IMR-90 (cell line): ENCODE results near the gene ABCC8. TPM values are rescaled to one million over a fixed set of nuclear protein-coding genes. Genes with fewer than 3 reads are reported as not detected.

Experiments
- ATAC-seq: fragments of 200-7000 bp; cut with Tn5 transposase; 2 replicates; pipeline ENCODE4 v1.9.1; 2020; ENCODE audit warnings: low read depth, mild to moderate bottlenecking, moderate library complexity
- BruUV-seq: library from RNA; stranded (reverse); fragments of 400-500 nt; replicated peaks from 2 replicates; lab custom pipeline; 2021; lab: Mats Ljungman, UMichigan
- CTCF ChIA-PET: fragments of 300-600 bp; formaldehyde crosslinking; extraction: SDS; loops from one replicate; lab custom pipeline; 2021; ENCODE audit warnings: antibody characterized with exemption; lab: Yijun Ruan, JAX
- POLR2A ChIA-PET: fragments of 300-600 bp; sonication (Branson Sonifier 250); formaldehyde crosslinking; loops from one replicate; lab custom pipeline; 2022; ENCODE audit warnings: antibody characterized with exemption; ENCODE audit not compliant: unreplicated experiment; lab: Charles Lee
- DNase-seq: peaks from one replicate; pipeline ENCODE4 v3.0.0; 2013
- H2AFZ ChIP-seq: replicated peaks from 2 replicates; pipeline ENCODE3; 2013; ENCODE audit warnings: low read length, mild to moderate bottlenecking; ENCODE audit not compliant: poor library complexity
- H2AK5ac ChIP-seq: 2 replicates; pipeline ENCODE4 v1.6.1; 2013; ENCODE audit warnings: low read depth, low read length, inconsistent platforms
- H2AK9ac ChIP-seq: replicated peaks from 2 replicates; pipeline ENCODE3; 2013; ENCODE audit warnings: mild to moderate bottlenecking, low read depth, low read length, moderate library complexity; ENCODE audit not compliant: poor library complexity
- H2BK120ac ChIP-seq: 2 replicates; pipeline ENCODE4 v1.6.1; 2013; ENCODE audit warnings: low read depth, low read length, inconsistent platforms
- H2BK15ac ChIP-seq: 3 replicates; pipeline ENCODE4 v1.6.1; 2013; ENCODE audit warnings: low read depth, low read length, inconsistent platforms
- H2BK20ac ChIP-seq: 2 replicates; pipeline ENCODE4 v1.6.1; 2013; ENCODE audit warnings: low read depth, mild to moderate bottlenecking, inconsistent platforms, low read length, moderate library complexity
- H2BK5ac ChIP-seq: 2 replicates; pipeline ENCODE4 v1.6.1; 2013; ENCODE audit warnings: mild to moderate bottlenecking, low read depth, low read length, inconsistent platforms; ENCODE audit not compliant: poor library complexity, severe bottlenecking
- H3K14ac ChIP-seq: replicated peaks from 2 replicates; pipeline ENCODE4 v1.6.1; 2013; ENCODE audit warnings: low read depth, low read length, inconsistent platforms
- H3K18ac ChIP-seq: 2 replicates; pipeline ENCODE4 v1.6.1; 2013; ENCODE audit warnings: low read depth, low read length, control low read depth
- H3K23ac ChIP-seq: 2 replicates; pipeline ENCODE4 v1.6.1; 2013; ENCODE audit warnings: low read depth, low read length, inconsistent platforms
- H3K27ac ChIP-seq: 2 replicates; pipeline ENCODE4 v1.5.1; 2013; ENCODE audit warnings: mild to moderate bottlenecking, control low read depth, low read length; ENCODE audit not compliant: insufficient read depth
- H3K27me3 ChIP-seq: 2 replicates; pipeline ENCODE4 v1.6.1; 2013; ENCODE audit warnings: low read length; ENCODE audit not compliant: control insufficient read depth, insufficient read depth
- H3K36me3 ChIP-seq: 2 replicates; pipeline ENCODE4 v1.6.1; 2013; ENCODE audit warnings: low read length, mixed read lengths; ENCODE audit not compliant: control insufficient read depth, insufficient read depth
- H3K4ac ChIP-seq: 2 replicates; pipeline ENCODE4 v1.6.1; 2013; ENCODE audit warnings: low read depth, low read length, inconsistent platforms
- H3K4me1 ChIP-seq: 2 replicates; pipeline ENCODE4 v1.6.1; 2013; ENCODE audit warnings: low read length, mixed read lengths; ENCODE audit not compliant: control insufficient read depth, insufficient read depth
- H3K4me2 ChIP-seq: 2 replicates; pipeline ENCODE4 v1.6.1; 2013; ENCODE audit warnings: low read depth, mild to moderate bottlenecking, control low read depth, low read length, moderate library complexity
- H3K4me3 ChIP-seq: 2 replicates; pipeline ENCODE4 v1.5.1; 2013; ENCODE audit warnings: low read depth, mild to moderate bottlenecking, control low read depth, low read length, moderate library complexity; ENCODE audit not compliant: insufficient read depth
- H3K56ac ChIP-seq: 2 replicates; pipeline ENCODE4 v1.6.1; 2013; ENCODE audit warnings: low read length, inconsistent platforms; ENCODE audit not compliant: insufficient read depth; ENCODE audit errors: extremely low read depth
- H3K79me1 ChIP-seq, 2 experiments: 2 replicates each; pipeline ENCODE4 v1.6.1; 2013; ENCODE audit warnings: low read length in 2 of 2, inconsistent platforms in 1 of 2, low read depth in 1 of 2
- H3K9ac ChIP-seq: 2 replicates; pipeline ENCODE4 v1.6.1; 2013; ENCODE audit warnings: low read depth, low read length, control low read depth
- H3K9me1 ChIP-seq: 2 replicates; pipeline ENCODE4 v1.6.1; 2013; ENCODE audit warnings: low read length, inconsistent platforms; ENCODE audit not compliant: insufficient read depth
- H3K9me3 ChIP-seq: 2 replicates; pipeline ENCODE4 v1.6.1; 2013; ENCODE audit warnings: low read length; ENCODE audit not compliant: control insufficient read depth, insufficient read depth
- H4K20me1 ChIP-seq: 2 replicates; pipeline ENCODE4 v1.6.1; 2013; ENCODE audit warnings: low read length, inconsistent platforms; ENCODE audit not compliant: insufficient read depth
- H4K5ac ChIP-seq: 2 replicates; pipeline ENCODE4 v1.6.1; 2013; ENCODE audit warnings: mild to moderate bottlenecking, low read depth, low read length, control low read depth
- H4K8ac ChIP-seq, 2 experiments: 2 replicates each; pipeline ENCODE4 v1.6.1; 2013; ENCODE audit warnings: low read depth in 2 of 2, low read length in 2 of 2, control low read depth in 1 of 2, inconsistent platforms in 1 of 2
- H4K91ac ChIP-seq: 2 replicates; pipeline ENCODE4 v1.6.1; 2013; ENCODE audit warnings: low read depth, low read length, inconsistent platforms; ENCODE audit not compliant: insufficient read depth
- BHLHE40 ChIP-seq: fragments of 150-350 bp; IDR thresholded peaks from 2 replicates; pipeline ENCODE4 v1.6.1; 2016; ENCODE audit warnings: mild to moderate bottlenecking, low read depth, low read length
- ELK1 ChIP-seq: fragments of 150-350 bp; IDR thresholded peaks from 2 replicates; pipeline ENCODE4 v1.6.1; 2016; ENCODE audit warnings: low read depth, mild to moderate bottlenecking, low read length, moderate library complexity, borderline replicate concordance
- MAZ ChIP-seq: IDR thresholded peaks from 2 replicates; pipeline ENCODE4 v1.6.1; 2012; ENCODE audit warnings: low read depth, mild to moderate bottlenecking, low read length, improper control_type of control experiment, moderate library complexity, borderline replicate concordance
- MXI1 ChIP-seq: IDR thresholded peaks from 2 replicates; pipeline ENCODE4 v1.6.1; 2012; ENCODE audit warnings: low read depth, mild to moderate bottlenecking, low read length, moderate library complexity, borderline replicate concordance
- RAD21 ChIP-seq: IDR thresholded peaks from 2 replicates; pipeline ENCODE4 v1.6.1; 2012; ENCODE audit warnings: low read length, improper control_type of control experiment
- whole genome bisulfite sequencing, 2 experiments: methylation state at CpG; one replicate each; pipeline versions ENCODE4 v1.1.5 to v1.1.7; 2013; ENCODE audit warnings: missing lambda C conversion rate in 2 of 2; ENCODE audit not compliant: insufficient read length in 1 of 2; ENCODE audit errors: extremely low coverage in 2 of 2; 5-methylcytosine and 5-hydroxymethylcytosine counted together
- dilution Hi-C: fragments of 300-500 bp; cut with HindIII; formaldehyde crosslinking; loops from one replicate; pipeline ENCODE4 v1.14.3; 2018; ENCODE audit warnings: low sequenced_read_pairs; ENCODE audit not compliant: unreplicated experiment
- in situ Hi-C: fragments of 300-500 bp; cut with MboI; formaldehyde crosslinking; loops from 3 replicates; pipeline ENCODE4 v1.14.3; 2019; ENCODE audit warnings: low sequenced_read_pairs, inconsistent platforms, mixed read lengths
- intact Hi-C: fragments of 100-400 bp; cut with micrococcal nuclease; formaldehyde crosslinking; loops from 2 replicates; pipeline ENCODE4 v1.10.0; 2022
- polyA plus RNA-seq, 3 experiments: library from polyadenylated mRNA; depleted of rRNA; stranded (reverse); fragments of >200 nt; gene quantifications; 2 replicates each; pipeline ENCODE4 v1.2.3, GENCODE V29; 2012; ENCODE audit warnings: low replicate concordance in 1 of 3
- total RNA-seq: library from RNA; depleted of rRNA; stranded (reverse); fragments of >200 nt; gene quantifications from 2 replicates; pipeline ENCODE4 v1.2.3, GENCODE V29; 2012

ABCC8 gene
- total and polyA plus RNA-seq, 2 of the 4 experiments (the other 2 are of a cell fraction), result not detected

- H3K9me3 ChIP-seq, result no peaks in the 10 kb centered on the region
- POLR2A ChIA-PET, result no interaction called here
- no peaks in the 10 kb centered on the region for H3K9me1 ChIP-seq
- CTCF ChIA-PET, result interaction anchor here (0.5 to 1.1 kb wide), 2 partner anchors 121 to 154 kb away, joined by 3 to 5 read pairs; no protein-coding TSS in a partner anchor
- dilution Hi-C loops (no loop called here), intact Hi-C loops (loop anchor here (10.0 kb wide), 2 partner anchors 683 to 723 kb away; no protein-coding TSS in a partner anchor), in situ Hi-C loops (loop anchor here (10.0 to 25.0 kb wide), 2 partner anchors 273 to 570 kb away; no protein-coding TSS in a partner anchor)
- no peak overlapping the region for H4K8ac ChIP-seq
- H3K27me3 ChIP-seq, result peaks cover 15% of the 10 kb centered on the region
- H2AK9ac ChIP-seq, result no peak overlapping the region
- H2BK20ac ChIP-seq, result no peak overlapping the region
- H3K4me2 ChIP-seq, result no peak overlapping the region
- no peak overlapping the region for H2AK5ac ChIP-seq
- TF ChIP-seq BHLHE40 (no peak), RAD21 (no peak), MXI1 (no peak), ELK1 (no peak), MAZ (no peak)
- H3K36me3 ChIP-seq, result no peaks in the 10 kb centered on the region
- ATAC-seq, result no peak
- DNase-seq, result no peak
- no CpG with 5 or more reads among the region's 2 CpGs for WGBS, 2 experiments
- no TSS peak for BruUV-seq
- H3K4ac ChIP-seq, result no peak overlapping the region
- H3K56ac ChIP-seq, result no peak overlapping the region
- no peak overlapping the region for H3K14ac ChIP-seq
- no peak overlapping the region for H3K23ac ChIP-seq
- H3K9ac ChIP-seq, result no peak overlapping the region
- no peak overlapping the region for H2BK5ac ChIP-seq
- H2BK15ac ChIP-seq, result no peak overlapping the region
- H4K20me1 ChIP-seq, result no peaks in the 10 kb centered on the region
- no peak overlapping the region for H2AFZ ChIP-seq
- H2BK120ac ChIP-seq, result no peak overlapping the region
- no peak overlapping the region for H4K5ac ChIP-seq
- no peak overlapping the region for H3K4me3 ChIP-seq
- no peak overlapping the region for H3K18ac ChIP-seq
- no peak overlapping the region for H3K27ac ChIP-seq
- H3K79me1 ChIP-seq, result no peaks in the 10 kb centered on the region
- no peak overlapping the region for H4K91ac ChIP-seq
- H3K4me1 ChIP-seq, result no peaks in the 10 kb centered on the region
Measured at GRCh38 chr11:17507773-17508172, 31.1 kb upstream of the ABCC8 start.
